ENCODE data around the gene PHF21A. TPM values are rescaled to one million over a fixed set of nuclear protein-coding genes. Genes with fewer than 3 reads are reported as not detected.

The PHF21A gene
- total and polyA plus RNA-seq, 2 of the 13 experiments (the other 11 are each of a cell fraction or from before 2014, with no cell fraction given), result 4.1 to 34.6 TPM

DNA sequence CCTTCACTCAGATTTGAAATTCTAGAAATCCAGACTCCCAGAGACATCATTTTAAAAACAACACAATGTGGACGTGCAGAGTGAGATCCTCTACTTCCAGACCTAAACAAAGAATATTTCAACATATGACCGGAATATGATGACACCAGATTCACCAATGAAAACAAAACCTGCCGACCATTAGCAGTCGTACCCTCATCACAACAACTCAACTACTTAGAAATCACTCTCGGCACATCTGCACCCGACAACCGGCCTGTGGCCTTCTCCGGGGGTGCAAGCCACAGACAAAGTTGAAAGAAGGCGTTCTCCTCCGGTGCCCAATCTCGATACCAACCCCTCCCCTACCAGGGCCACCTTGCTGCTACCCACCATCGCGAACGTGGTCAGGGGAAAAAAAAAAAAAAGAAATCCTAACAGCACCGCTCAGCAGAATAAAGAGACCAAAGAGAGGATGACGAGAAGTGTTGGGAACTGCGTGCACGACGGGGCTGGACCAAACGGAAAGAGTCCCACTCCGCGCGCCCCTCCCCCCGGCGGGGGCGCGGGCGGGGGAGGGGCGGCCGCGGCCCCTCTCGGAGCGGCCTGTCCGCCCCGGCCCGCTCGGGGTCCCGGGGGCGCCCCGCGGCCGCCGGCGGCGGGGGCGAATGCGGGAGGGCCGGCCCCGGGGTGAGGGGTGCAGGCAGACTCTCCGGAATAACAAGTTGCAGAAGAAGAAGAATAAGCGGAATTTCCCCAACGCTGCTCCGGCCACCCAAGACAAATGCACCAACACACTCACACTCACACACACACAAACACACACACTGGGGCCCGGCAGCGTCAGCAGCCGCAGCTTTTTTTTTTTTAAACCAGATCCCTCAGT lies 1.7 kb downstream of the PHF21A start (continued):
- TF ChIP-seq, protein P1, sequence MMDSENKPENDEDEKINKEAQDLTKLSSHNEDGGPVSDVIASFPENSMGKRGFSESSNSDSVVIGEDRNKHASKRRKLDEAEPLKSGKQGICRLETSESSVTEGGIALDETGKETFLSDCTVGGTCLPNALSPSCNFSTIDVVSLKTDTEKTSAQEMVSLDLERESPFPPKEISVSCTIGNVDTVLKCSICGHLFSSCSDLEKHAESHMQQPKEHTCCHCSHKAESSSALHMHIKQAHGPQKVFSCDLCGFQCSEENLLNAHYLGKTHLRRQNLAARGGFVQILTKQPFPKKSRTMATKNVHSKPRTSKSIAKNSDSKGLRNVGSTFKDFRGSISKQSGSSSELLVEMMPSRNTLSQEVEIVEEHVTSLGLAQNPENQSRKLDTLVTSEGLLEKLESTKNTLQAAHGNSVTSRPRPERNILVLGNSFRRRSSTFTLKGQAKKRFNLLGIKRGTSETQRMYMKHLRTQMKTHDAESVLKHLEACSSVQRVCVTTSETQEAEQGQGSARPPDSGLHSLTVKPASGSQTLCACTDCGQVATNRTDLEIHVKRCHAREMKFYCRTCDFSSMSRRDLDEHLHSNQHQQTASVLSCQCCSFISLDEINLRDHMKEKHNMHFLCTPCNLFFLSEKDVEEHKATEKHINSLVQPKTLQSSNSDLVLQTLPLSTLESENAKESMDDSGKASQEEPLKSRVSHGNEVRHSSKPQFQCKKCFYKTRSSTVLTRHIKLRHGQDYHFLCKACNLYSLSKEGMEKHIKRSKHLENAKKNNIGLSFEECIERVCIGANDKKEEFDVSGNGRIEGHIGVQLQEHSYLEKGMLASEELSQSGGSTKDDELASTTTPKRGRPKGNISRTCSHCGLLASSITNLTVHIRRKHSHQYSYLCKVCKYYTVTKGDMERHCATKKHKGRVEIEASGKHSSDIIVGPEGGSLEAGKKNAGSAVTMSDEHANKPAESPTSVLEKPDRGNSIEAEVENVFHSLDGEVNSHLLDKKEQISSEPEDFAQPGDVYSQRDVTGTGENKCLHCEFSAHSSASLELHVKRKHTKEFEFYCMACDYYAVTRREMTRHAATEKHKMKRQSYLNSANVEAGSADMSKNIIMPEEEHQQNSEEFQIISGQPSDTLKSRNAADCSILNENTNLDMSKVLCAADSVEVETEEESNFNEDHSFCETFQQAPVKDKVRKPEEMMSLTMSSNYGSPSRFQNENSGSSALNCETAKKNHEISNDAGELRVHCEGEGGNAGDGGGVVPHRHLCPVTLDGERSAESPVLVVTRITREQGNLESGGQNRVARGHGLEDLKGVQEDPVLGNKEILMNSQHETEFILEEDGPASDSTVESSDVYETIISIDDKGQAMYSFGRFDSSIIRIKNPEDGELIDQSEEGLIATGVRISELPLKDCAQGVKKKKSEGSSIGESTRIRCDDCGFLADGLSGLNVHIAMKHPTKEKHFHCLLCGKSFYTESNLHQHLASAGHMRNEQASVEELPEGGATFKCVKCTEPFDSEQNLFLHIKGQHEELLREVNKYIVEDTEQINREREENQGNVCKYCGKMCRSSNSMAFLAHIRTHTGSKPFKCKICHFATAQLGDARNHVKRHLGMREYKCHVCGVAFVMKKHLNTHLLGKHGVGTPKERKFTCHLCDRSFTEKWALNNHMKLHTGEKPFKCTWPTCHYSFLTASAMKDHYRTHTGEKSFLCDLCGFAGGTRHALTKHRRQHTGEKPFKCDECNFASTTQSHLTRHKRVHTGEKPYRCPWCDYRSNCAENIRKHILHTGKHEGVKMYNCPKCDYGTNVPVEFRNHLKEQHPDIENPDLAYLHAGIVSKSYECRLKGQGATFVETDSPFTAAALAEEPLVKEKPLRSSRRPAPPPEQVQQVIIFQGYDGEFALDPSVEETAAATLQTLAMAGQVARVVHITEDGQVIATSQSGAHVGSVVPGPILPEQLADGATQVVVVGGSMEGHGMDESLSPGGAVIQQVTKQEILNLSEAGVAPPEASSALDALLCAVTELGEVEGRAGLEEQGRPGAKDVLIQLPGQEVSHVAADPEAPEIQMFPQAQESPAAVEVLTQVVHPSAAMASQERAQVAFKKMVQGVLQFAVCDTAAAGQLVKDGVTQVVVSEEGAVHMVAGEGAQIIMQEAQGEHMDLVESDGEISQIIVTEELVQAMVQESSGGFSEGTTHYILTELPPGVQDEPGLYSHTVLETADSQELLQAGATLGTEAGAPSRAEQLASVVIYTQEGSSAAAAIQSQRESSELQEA (CRISPR knock-in tag; IDR thresholded peaks at IDR 0.05; ENCODE audit: not compliant biosample characterization), result no peak
- TF ChIP-seq ZNF83 (CRISPR knock-in tag; IDR thresholded peaks at IDR 0.05; ENCODE audit: borderline replicate concordance) (no peak), MZF1 (CRISPR knock-in tag; IDR thresholded peaks at IDR 0.05; ENCODE audit: borderline replicate concordance) (no peak), ZNF431 (CRISPR knock-in tag; IDR thresholded peaks at IDR 0.05; ENCODE audit: borderline replicate concordance, low read depth) (no peak)
- TF ChIP-seq, protein P2, sequence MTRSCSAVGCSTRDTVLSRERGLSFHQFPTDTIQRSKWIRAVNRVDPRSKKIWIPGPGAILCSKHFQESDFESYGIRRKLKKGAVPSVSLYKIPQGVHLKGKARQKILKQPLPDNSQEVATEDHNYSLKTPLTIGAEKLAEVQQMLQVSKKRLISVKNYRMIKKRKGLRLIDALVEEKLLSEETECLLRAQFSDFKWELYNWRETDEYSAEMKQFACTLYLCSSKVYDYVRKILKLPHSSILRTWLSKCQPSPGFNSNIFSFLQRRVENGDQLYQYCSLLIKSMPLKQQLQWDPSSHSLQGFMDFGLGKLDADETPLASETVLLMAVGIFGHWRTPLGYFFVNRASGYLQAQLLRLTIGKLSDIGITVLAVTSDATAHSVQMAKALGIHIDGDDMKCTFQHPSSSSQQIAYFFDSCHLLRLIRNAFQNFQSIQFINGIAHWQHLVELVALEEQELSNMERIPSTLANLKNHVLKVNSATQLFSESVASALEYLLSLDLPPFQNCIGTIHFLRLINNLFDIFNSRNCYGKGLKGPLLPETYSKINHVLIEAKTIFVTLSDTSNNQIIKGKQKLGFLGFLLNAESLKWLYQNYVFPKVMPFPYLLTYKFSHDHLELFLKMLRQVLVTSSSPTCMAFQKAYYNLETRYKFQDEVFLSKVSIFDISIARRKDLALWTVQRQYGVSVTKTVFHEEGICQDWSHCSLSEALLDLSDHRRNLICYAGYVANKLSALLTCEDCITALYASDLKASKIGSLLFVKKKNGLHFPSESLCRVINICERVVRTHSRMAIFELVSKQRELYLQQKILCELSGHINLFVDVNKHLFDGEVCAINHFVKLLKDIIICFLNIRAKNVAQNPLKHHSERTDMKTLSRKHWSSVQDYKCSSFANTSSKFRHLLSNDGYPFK (CRISPR knock-in tag; IDR thresholded peaks at IDR 0.05; ENCODE audit: borderline replicate concordance), result no peak
- TF ChIP-seq, protein P3, sequence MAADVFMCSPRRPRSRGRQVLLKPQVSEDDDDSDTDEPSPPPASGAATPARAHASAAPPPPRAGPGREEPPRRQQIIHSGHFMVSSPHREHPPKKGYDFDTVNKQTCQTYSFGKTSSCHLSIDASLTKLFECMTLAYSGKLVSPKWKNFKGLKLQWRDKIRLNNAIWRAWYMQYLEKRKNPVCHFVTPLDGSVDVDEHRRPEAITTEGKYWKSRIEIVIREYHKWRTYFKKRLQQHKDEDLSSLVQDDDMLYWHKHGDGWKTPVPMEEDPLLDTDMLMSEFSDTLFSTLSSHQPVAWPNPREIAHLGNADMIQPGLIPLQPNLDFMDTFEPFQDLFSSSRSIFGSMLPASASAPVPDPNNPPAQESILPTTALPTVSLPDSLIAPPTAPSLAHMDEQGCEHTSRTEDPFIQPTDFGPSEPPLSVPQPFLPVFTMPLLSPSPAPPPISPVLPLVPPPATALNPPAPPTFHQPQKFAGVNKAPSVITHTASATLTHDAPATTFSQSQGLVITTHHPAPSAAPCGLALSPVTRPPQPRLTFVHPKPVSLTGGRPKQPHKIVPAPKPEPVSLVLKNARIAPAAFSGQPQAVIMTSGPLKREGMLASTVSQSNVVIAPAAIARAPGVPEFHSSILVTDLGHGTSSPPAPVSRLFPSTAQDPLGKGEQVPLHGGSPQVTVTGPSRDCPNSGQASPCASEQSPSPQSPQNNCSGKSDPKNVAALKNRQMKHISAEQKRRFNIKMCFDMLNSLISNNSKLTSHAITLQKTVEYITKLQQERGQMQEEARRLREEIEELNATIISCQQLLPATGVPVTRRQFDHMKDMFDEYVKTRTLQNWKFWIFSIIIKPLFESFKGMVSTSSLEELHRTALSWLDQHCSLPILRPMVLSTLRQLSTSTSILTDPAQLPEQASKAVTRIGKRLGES (CRISPR knock-in tag; IDR thresholded peaks at IDR 0.05; ENCODE audit: borderline replicate concordance), result no peak
- TF ChIP-seq, protein P4, sequence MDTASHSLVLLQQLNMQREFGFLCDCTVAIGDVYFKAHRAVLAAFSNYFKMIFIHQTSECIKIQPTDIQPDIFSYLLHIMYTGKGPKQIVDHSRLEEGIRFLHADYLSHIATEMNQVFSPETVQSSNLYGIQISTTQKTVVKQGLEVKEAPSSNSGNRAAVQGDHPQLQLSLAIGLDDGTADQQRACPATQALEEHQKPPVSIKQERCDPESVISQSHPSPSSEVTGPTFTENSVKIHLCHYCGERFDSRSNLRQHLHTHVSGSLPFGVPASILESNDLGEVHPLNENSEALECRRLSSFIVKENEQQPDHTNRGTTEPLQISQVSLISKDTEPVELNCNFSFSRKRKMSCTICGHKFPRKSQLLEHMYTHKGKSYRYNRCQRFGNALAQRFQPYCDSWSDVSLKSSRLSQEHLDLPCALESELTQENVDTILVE (CRISPR knock-in tag; IDR thresholded peaks at IDR 0.05), result no peak
